ENCODE measurements around the gene MED26.

The MED26 gene

GRCh38 chr19:16525751-16526481 lies 102.1 kb downstream of the MED26 start:
- Histone ChIP-seq H3K4me1 (ENCODE audit: control insufficient read depth in 1 of 2, insufficient read depth in 1 of 2, low read depth in 1 of 2, low read length in 1 of 2) (no peaks in the 10 kb centered on the region), H3K27me3 (no peaks in the 10 kb centered on the region), H3K4me3 (ENCODE audit: low read depth in 1 of 2, low read length in 1 of 2) (no peak overlapping the region), H3K27ac (no peak overlapping the region), H3K36me3 (peaks cover 100% of the 10 kb centered on the region), H3K9me3 (no peaks in the 10 kb centered on the region)
- no peak for TF ChIP-seq CTCF (IDR thresholded peaks at IDR 0.05)

DNA sequence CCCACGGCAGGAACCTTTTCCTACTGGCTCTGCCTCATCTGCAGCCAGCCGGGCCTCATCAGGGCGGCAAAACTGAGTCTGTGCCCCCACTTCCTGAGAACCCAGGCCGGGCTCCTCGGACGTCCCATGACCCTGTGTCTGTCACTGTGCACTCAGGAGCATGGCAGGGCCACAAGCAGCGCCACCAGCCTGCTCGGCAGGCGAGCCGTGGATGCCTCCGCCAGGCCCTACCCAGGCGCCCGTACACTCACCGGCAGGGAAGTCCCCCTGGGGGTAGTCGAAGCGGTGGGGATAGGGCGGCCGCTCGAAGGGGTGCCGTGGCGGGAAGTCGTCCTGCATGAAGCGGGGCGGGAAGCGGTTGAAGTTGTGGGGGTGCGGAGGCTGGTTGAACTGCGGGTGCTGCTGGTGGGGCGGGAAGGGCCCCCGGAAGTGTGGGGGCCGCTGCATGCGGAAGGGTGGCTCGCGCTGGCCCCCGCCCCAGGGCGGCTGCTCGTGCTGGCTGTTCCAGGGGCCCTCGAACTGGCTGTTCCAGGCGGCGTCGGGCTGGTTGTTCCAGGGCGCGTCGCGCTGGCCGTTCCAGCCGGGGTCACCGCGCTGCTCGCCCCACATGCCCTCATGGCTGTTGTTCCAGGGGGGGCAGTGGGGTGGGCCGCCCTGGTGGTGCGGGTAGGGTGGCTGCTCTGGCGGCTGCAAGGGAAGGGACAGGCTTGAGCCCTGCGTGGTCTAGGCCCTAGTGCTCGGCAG lies 102.8 kb downstream of the MED26 start:
- TF ChIP-seq CTCF (IDR thresholded peaks at IDR 0.05), result no peak
- Histone ChIP-seq H3K9me3 (no peaks in the 10 kb centered on the region), H3K27me3 (no peaks in the 10 kb centered on the region), H3K36me3 (peaks cover 100% of the 10 kb centered on the region), H3K27ac (no peak overlapping the region), H3K4me3 (ENCODE audit: low read depth in 1 of 2, low read length in 1 of 2) (no peak overlapping the region), H3K4me1 (ENCODE audit: control insufficient read depth in 1 of 2, insufficient read depth in 1 of 2, low read depth in 1 of 2, low read length in 1 of 2) (no peaks in the 10 kb centered on the region)

Measured in neutrophil (primary cell).